Skin of body (tissue), 3 donors: Measurements from ENCODE around the gene KCTD21. TPM values are rescaled to one million over a fixed set of nuclear protein-coding genes. Genes with fewer than 3 reads are reported as not detected.

Source experiments
- DNase-seq: peaks from one replicate; lab custom pipeline; 2025; lab: John Stamatoyannopoulos, UW
- small RNA-seq: library from RNA; depleted of rRNA; stranded (forward); fragments of <200 nt; gene quantifications from one replicate; pipeline ENCODE3, GENCODE V24; 2014; ENCODE audit warnings: low replicate concordance
- total RNA-seq: library from RNA; depleted of rRNA; stranded (reverse); fragments of >200 nt; gene quantifications from one replicate; pipeline ENCODE4 v1.2.3, GENCODE V29; 2014

The KCTD21 gene
- total RNA-seq, 1 donor from 2014 or later: 3.1 TPM

- DNase-seq: no peak
Observed at GRCh38 chr11:78147807-78148206, 40.6 kb downstream of the KCTD21 start.

GRCh38 chr11:78145511-78146025 is 42.9 kb downstream of the KCTD21 start:
- DNase-seq: no peak

- no peak for DNase-seq
Observed at GRCh38 chr11:78140392-78141077, 47.9 kb downstream of the KCTD21 start.

GRCh38 chr11:78139422-78140391 is 48.7 kb downstream of the KCTD21 start, which contains the start of gene ALG8:
Gene ALG8 (minus strand): TSS chr11:78139626. CDS start chr11:78139588, 38 bp downstream.
- DNase-seq: peak; percentile 89

GRCh38 chr11:78138694-78139421 is 49.6 kb downstream of the KCTD21 start:
- no peak for DNase-seq

- no peak for DNase-seq
Observed at GRCh38 chr11:78138291-78138690, 50.1 kb downstream of the KCTD21 start.

GRCh38 chr11:78132475-78132874 is 56.0 kb downstream of the KCTD21 start:
- no peak for DNase-seq

GRCh38 chr11:78131956-78132355 is 56.5 kb downstream of the KCTD21 start:
- DNase-seq: no peak

GRCh38 chr11:78127403-78127802 is 61.0 kb downstream of the KCTD21 start:
- DNase-seq: no peak

Small RNA genes lying within 50 kb of the gene (small RNA-seq; reads per million reads assigned to genes)
- not detected for gene RNU6-126P

Other genes with a start within 250 kb of the KCTD21 start
- 43.2 TPM for gene INTS4, start 194.0 kb downstream of the KCTD21 start, total RNA-seq
- gene KCTD14, start 165.3 kb downstream of the KCTD21 start, total RNA-seq: 1.6 TPM
- 203 TPM for gene THRSP, start 124.8 kb downstream of the KCTD21 start, total RNA-seq
- 52.7 TPM for gene NDUFC2, start 108.8 kb downstream of the KCTD21 start, total RNA-seq
- gene ALG8, start 49.0 kb downstream of the KCTD21 start, total RNA-seq: 26.2 TPM
- gene USP35, start 293 bp upstream of the KCTD21 start, total RNA-seq: 3.3 TPM
- gene GAB2, start 229.2 kb upstream of the KCTD21 start, total RNA-seq: 10.9 TPM